ENCODE measurements around the gene SLC1A4.

SLC1A4 gene

DNA sequence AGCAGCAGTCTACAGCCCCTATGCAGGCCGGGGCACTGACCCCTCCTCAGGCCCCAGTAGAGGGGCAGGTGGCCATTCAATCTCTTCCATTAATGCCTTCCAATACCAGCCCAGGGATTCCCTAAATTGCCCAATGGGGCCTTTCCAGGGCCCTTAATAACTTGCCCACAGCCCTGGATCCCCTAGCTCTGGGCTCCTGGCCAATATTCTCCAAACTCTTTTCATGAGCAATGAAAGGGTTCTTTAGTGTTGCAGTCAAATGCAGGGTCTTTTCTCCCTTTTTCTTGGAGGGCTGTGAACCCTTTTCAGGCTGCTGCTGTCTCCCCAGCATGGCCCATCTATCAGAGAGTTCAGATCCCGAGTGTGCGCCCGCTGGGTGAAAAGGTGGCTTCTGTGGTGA lies 41.3 kb upstream of the SLC1A4 start:
- no peak for DNase-seq (ENCODE audit: low read depth in 1 of 2, low spot score in 1 of 2)
- no peak for TF ChIP-seq CTCF (IDR thresholded peaks at IDR 0.05; ENCODE audit: insufficient read depth, low read length)
- no peak for TF ChIP-seq SPI1 (IDR thresholded peaks at IDR 0.05; ENCODE audit: borderline replicate concordance, low read depth)
- no peak for TF ChIP-seq REST (IDR thresholded peaks at IDR 0.05; ENCODE audit: insufficient replicate concordance, low read depth)
- TF ChIP-seq GABPA (IDR thresholded peaks at IDR 0.05; ENCODE audit: low read depth) = no peak
- no peak for TF ChIP-seq POLR2AphosphoS5 (IDR thresholded peaks at IDR 0.05; ENCODE audit: low read depth)
- Histone ChIP-seq H3K27me3 (ENCODE audit: insufficient read depth, poor library complexity, severe bottlenecking) (no peaks in the 10 kb centered on the region), H3K4me3 (replicated peaks; ENCODE audit: insufficient read depth, low read length) (no peak overlapping the region), H3K27ac (replicated peaks) (peak overlapping the region; percentile 95)

- H3K27me3 ChIP-seq (ENCODE audit: insufficient read depth, poor library complexity, severe bottlenecking) = no peaks in the 10 kb centered on the region
- no peak overlapping the region for H3K27ac ChIP-seq (replicated peaks)
- H3K4me3 ChIP-seq (replicated peaks; ENCODE audit: insufficient read depth, low read length) = no peak overlapping the region
- DNase-seq (ENCODE audit: low read depth in 1 of 2, low spot score in 1 of 2) = no peak
- TF ChIP-seq CTCF (IDR thresholded peaks at IDR 0.05; ENCODE audit: insufficient read depth, low read length) (no peak), SPI1 (IDR thresholded peaks at IDR 0.05; ENCODE audit: borderline replicate concordance, low read depth) (no peak), POLR2AphosphoS5 (IDR thresholded peaks at IDR 0.05; ENCODE audit: low read depth) (no peak), GABPA (IDR thresholded peaks at IDR 0.05; ENCODE audit: low read depth) (no peak)
These were observed 38.7 kb upstream of the SLC1A4 start for GRCh38 chr2:64950226-64951160.

- no peak overlapping the region; the same call in 1 of the 2 replicates for H3K27ac ChIP-seq (replicated peaks)
- no peak overlapping the region for H3K4me3 ChIP-seq (replicated peaks; ENCODE audit: insufficient read depth, low read length)
- TF ChIP-seq GABPA (IDR thresholded peaks at IDR 0.05; ENCODE audit: low read depth) = no peak
- no peak for TF ChIP-seq REST (IDR thresholded peaks at IDR 0.05; ENCODE audit: insufficient replicate concordance, low read depth)
- TF ChIP-seq CTCF (IDR thresholded peaks at IDR 0.05; ENCODE audit: insufficient read depth, low read length) = no peak
- no peak for TF ChIP-seq SPI1 (IDR thresholded peaks at IDR 0.05; ENCODE audit: borderline replicate concordance, low read depth)
- TF ChIP-seq POLR2AphosphoS5 (IDR thresholded peaks at IDR 0.05; ENCODE audit: low read depth) = no peak
- no peaks in the 10 kb centered on the region for H3K27me3 ChIP-seq (ENCODE audit: insufficient read depth, poor library complexity, severe bottlenecking)
- no peak for DNase-seq (ENCODE audit: low read depth in 1 of 2, low spot score in 1 of 2)
These were observed 37.8 kb upstream of the SLC1A4 start for GRCh38 chr2:64951306-64951953.
